Heart right ventricle (tissue), 16 donors: ENCODE results near the gene MYOM3. TPM values are rescaled to one million over a fixed set of nuclear protein-coding genes. Genes with fewer than 3 reads are reported as not detected.

Experiments used
- ATAC-seq, 8 donors: fragments of 200-7000 bp; cut with Tn5 transposase; one replicate each; pipeline ENCODE4 v1.9.1; 2020; ENCODE audit warnings: mild to moderate bottlenecking in 8 of 8, moderate library complexity in 8 of 8, moderate number of reproducible peaks in 1 of 8
- DNase-seq, 2 donors: peaks; one replicate each; pipeline ENCODE4 v3.0.0-alpha.2; 2020
- H3K27ac ChIP-seq, 10 donors: fragments of 200-600 bp; sonication (generic) in 2 of 10; one replicate each; pipeline versions ENCODE4 v1.5.0 to v1.8.0; 2020 to 2022; ENCODE audit warnings: mild to moderate bottlenecking in 3 of 10
- H3K27me3 ChIP-seq, 7 donors: fragments of 200-600 bp; one replicate each; pipeline ENCODE4 v1.8.0; 2021 to 2022; ENCODE audit warnings: mild to moderate bottlenecking in 2 of 7
- H3K36me3 ChIP-seq, 9 donors: fragments of 200-600 bp; sonication (generic) in 1 of 9; one replicate each; pipeline versions ENCODE4 v1.5.0 to v1.8.0; 2020 to 2022; ENCODE audit warnings: mild to moderate bottlenecking in 2 of 9
- H3K4me1 ChIP-seq, 9 donors: fragments of 200-600 bp; sonication (generic) in 1 of 9; one replicate each; pipeline versions ENCODE4 v1.5.0 to v1.8.0; 2020 to 2022; ENCODE audit warnings: mild to moderate bottlenecking in 4 of 9
- H3K4me3 ChIP-seq, 10 donors: fragments of 200-600 bp; sonication (generic) in 2 of 10; one replicate each; pipeline versions ENCODE4 v1.5.0 to v1.8.0; 2020 to 2022; ENCODE audit warnings: mild to moderate bottlenecking in 7 of 10, moderate library complexity in 2 of 10
- H3K9me3 ChIP-seq, 11 donors: fragments of 200-600 bp in 10 of 11; sonication (generic) in 2 of 11; one replicate each; pipeline versions ENCODE4 v1.5.0 to v1.8.0; 2013 to 2022; ENCODE audit warnings: mild to moderate bottlenecking in 2 of 11, control low read depth in 1 of 11, moderate library complexity in 1 of 11
- CTCF ChIP-seq, 9 donors: fragments of 200-600 bp; sonication (generic) in 2 of 9; IDR thresholded peaks; one replicate each; pipeline versions ENCODE4 v1.5.0 to v1.8.0; 2021 to 2022; ENCODE audit warnings: antibody characterized with exemption in 9 of 9, mild to moderate bottlenecking in 5 of 9, moderate library complexity in 1 of 9
- WGBS, 2 donors: extraction: QIAGEN DNeasy Blood & Tissue Kit; methylation state at CpG; one replicate each; pipeline ENCODE4 v1.1.7; 2013; ENCODE audit warnings: inconsistent platforms in 1 of 2; 5-methylcytosine and 5-hydroxymethylcytosine counted together
- intact Hi-C, 10 donors: fragments of 100-400 bp; cut with DNase I; formaldehyde crosslinking; loops; one replicate each; pipeline versions ENCODE4 v1.11.1 to v1.14.2; 2022
- polyA plus RNA-seq, 2 donors: library from polyadenylated mRNA; stranded (reverse); fragments of 200-250 nt; gene quantifications; one replicate each; pipeline ENCODE4 v1.2.3, GENCODE V29; 2013
- total RNA-seq, 10 donors: library from RNA; stranded (reverse); fragmentation: NEBNext Ultra II Directional in 3 of 10; extraction: Animal tissue kit (Norgen Biotek cat#: 25700) in 3 of 10; gene quantifications; one replicate each; pipeline versions ENCODE4 v1.2.1 to v1.2.4, GENCODE V29; 2021 to 2023
- donor health status: Arrhythmogenic right ventricular cardiomyopathy.
- donor health status: ischemic (EF 13 %, LVEDD 7.1; RV severe dilation, severe dysfunction).
- donor health status: healthy with polysubstance abuse.
- donor health status: DM: no; HTN: yes; CAD: no.
- donor health status: DM: no; HTN: no; CAD: no.
- donor health status: ischemic (EF 25% LVEDD 6.9; RV normal size, moderate dysfunction).
- donor health status: ischemic (EF 25% LVEDD 5.7; RV mildly dilated, moderate dysfunction).
- donor health status: healthy.
- donor health status: DM: yes; HTN: yes; CAD: no.
- donor health status: Ischemic cardiomyopathy.
- donor health status: ischemic (EF 35%, LVEDD 5.7; RV mildly dilated, moderate dysfunction).
- donor health status: nonischemic (EF 11% LVEDD 7.7; RV severe dilation, severe dysfunction).
- donor health status: DM: yes; HTN: yes; CAD: no.
- donor health status: PGD.
- donor health status: ischemic (EF 29% LVEDD 5.4; RV normal size, mild dysfunction).
- donor health status: nonischemic (EF 23%, LVEDD 6.1; RV moderate dilation, normal function).

MYOM3 gene
- total and polyA plus RNA-seq, 12 donors, result 85.3 to 428 (median 318) TPM

- peaks cover 0 to 9% (median 0%) of the 10 kb centered on the region in 11 donors for H3K9me3 ChIP-seq
- no peaks in the 10 kb centered on the region for H3K36me3 ChIP-seq
- ATAC-seq (no peak), DNase-seq (no peak)
- intact Hi-C loops, result loop anchor here in 1 of 10 donors (10.0 kb wide), 1 partner anchor 171 kb away; the partner anchor contains the start of gene PNRC2
- WGBS, 2 donors, result 78 to 85% methylated on average over 4 of the region's 4 CpGs
- TF ChIP-seq CTCF (IDR thresholded peaks at IDR 0.05), result no peak
- H3K4me3 ChIP-seq, result no peak overlapping the region
- H3K27me3 ChIP-seq, result no peaks in the 10 kb centered on the region
- peak overlapping the region in 9 of 10 donors; percentile 25 to 80 (median 67) for H3K27ac ChIP-seq
- H3K4me1 ChIP-seq, result peaks cover 0 to 23% (median 15%) of the 10 kb centered on the region in 9 donors
These were observed 13.5 kb upstream of the MYOM3 start for GRCh38 chr1:24125456-24125855.

GRCh38 chr1:24124980-24125379, 13.0 kb upstream of the MYOM3 start:
- intact Hi-C loops, result loop anchor here in 1 of 10 donors (10.0 kb wide), 1 partner anchor 170 kb away; the partner anchor contains the start of gene PNRC2
- WGBS, 2 donors, result 84 to 85% methylated on average over 2 of the region's 2 CpGs
- Histone ChIP-seq H3K36me3 (no peaks in the 10 kb centered on the region), H3K4me1 (peaks cover 0 to 28% (median 18%) of the 10 kb centered on the region in 9 donors), H3K4me3 (no peak overlapping the region), H3K9me3 (peaks cover 0 to 4% (median 0%) of the 10 kb centered on the region in 11 donors), H3K27ac (peak overlapping the region in 2 of 10 donors; percentile 72 to 80), H3K27me3 (no peaks in the 10 kb centered on the region)
- no peak for TF ChIP-seq CTCF (IDR thresholded peaks at IDR 0.05)
- ATAC-seq (no peak), DNase-seq (no peak)

GRCh38 chr1:24123611-24124010, 11.7 kb upstream of the MYOM3 start:
- intact Hi-C loops, result loop anchor here in 1 of 10 donors (10.0 kb wide), 1 partner anchor 169 kb away; the partner anchor contains the start of gene PNRC2
- Histone ChIP-seq H3K4me1 (peaks cover 0 to 34% (median 23%) of the 10 kb centered on the region in 9 donors), H3K27me3 (peaks cover 0 to 5% (median 0%) of the 10 kb centered on the region in 7 donors), H3K4me3 (no peak overlapping the region), H3K27ac (no peak overlapping the region), H3K9me3 (no peaks in the 10 kb centered on the region), H3K36me3 (no peaks in the 10 kb centered on the region)
- DNase-seq, result no peak
- no peak for TF ChIP-seq CTCF (IDR thresholded peaks at IDR 0.05)
- 91 to 94% methylated on average over 6 of the region's 6 CpGs for WGBS, 2 donors
- no peak for ATAC-seq

GRCh38 chr1:24122776-24123175, 10.8 kb upstream of the MYOM3 start:
- Histone ChIP-seq H3K9me3 (no peaks in the 10 kb centered on the region), H3K27me3 (peaks cover 0 to 5% (median 0%) of the 10 kb centered on the region in 7 donors), H3K27ac (no peak overlapping the region), H3K4me1 (peaks cover 0 to 34% (median 23%) of the 10 kb centered on the region in 9 donors), H3K36me3 (no peaks in the 10 kb centered on the region), H3K4me3 (no peak overlapping the region)
- ATAC-seq, result no peak
- TF ChIP-seq CTCF (IDR thresholded peaks at IDR 0.05), result no peak
- DNase-seq, result no peak
- 95% methylated on average over 7 of the region's 7 CpGs for WGBS, 2 donors
- intact Hi-C loops, result loop anchor here in 1 of 10 donors (10.0 kb wide), 1 partner anchor 168 kb away; the partner anchor contains the start of gene PNRC2
